ENCODE data around the gene BNC1.

DNA sequence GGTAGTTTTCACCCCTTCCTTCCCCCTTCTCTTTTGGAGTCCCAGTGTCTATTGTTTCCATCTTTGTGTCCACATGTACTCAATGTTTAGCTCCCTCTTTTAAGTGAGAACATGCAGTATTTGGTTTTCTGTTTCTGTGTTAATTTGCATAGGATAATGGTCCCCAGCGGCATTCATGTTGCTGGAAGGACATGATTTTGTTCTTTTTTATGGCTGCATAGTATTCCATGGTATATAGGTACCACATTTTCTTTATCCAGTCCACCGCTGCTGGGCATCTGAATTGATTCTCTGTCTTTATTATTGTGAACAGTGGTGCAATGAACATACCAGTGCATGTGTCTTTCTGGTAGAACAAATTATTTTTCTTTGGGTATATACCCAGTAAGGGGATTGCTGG lies 69.2 kb downstream of the BNC1 start:
- TF ChIP-seq ZFP3 (CRISPR knock-in tag; IDR thresholded peaks at IDR 0.05) (no peak), ZC3H10 (CRISPR knock-in tag; IDR thresholded peaks at IDR 0.05) (no peak), ISL1 (CRISPR knock-in tag; IDR thresholded peaks at IDR 0.05) (no peak), ZNF70 (CRISPR knock-in tag; IDR thresholded peaks at IDR 0.05) (no peak)
- TF ChIP-seq, protein P1, sequence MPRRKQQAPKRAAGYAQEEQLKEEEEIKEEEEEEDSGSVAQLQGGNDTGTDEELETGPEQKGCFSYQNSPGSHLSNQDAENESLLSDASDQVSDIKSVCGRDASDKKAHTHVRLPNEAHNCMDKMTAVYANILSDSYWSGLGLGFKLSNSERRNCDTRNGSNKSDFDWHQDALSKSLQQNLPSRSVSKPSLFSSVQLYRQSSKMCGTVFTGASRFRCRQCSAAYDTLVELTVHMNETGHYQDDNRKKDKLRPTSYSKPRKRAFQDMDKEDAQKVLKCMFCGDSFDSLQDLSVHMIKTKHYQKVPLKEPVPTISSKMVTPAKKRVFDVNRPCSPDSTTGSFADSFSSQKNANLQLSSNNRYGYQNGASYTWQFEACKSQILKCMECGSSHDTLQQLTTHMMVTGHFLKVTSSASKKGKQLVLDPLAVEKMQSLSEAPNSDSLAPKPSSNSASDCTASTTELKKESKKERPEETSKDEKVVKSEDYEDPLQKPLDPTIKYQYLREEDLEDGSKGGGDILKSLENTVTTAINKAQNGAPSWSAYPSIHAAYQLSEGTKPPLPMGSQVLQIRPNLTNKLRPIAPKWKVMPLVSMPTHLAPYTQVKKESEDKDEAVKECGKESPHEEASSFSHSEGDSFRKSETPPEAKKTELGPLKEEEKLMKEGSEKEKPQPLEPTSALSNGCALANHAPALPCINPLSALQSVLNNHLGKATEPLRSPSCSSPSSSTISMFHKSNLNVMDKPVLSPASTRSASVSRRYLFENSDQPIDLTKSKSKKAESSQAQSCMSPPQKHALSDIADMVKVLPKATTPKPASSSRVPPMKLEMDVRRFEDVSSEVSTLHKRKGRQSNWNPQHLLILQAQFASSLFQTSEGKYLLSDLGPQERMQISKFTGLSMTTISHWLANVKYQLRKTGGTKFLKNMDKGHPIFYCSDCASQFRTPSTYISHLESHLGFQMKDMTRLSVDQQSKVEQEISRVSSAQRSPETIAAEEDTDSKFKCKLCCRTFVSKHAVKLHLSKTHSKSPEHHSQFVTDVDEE (CRISPR knock-in tag; IDR thresholded peaks at IDR 0.05): no peak

All from SK-N-SH treated with all-trans-retinoic acid at 6 μM for 48 hours (cell line).